GM19324 (cell line): ENCODE measurements around the gene SPON2.
A peak's percentile ranks its signal among the peaks of the same experiment; 100 is the strongest.

Experiments
- ATAC-seq: cut with Tn5 transposase; IDR thresholded peaks from one replicate; pipeline ENCODE4 v1.9.1; 2021; ENCODE audit warnings: mild to moderate bottlenecking, moderate library complexity; ENCODE audit not compliant: unreplicated experiment, low FRiP score

Gene SPON2

DNA sequence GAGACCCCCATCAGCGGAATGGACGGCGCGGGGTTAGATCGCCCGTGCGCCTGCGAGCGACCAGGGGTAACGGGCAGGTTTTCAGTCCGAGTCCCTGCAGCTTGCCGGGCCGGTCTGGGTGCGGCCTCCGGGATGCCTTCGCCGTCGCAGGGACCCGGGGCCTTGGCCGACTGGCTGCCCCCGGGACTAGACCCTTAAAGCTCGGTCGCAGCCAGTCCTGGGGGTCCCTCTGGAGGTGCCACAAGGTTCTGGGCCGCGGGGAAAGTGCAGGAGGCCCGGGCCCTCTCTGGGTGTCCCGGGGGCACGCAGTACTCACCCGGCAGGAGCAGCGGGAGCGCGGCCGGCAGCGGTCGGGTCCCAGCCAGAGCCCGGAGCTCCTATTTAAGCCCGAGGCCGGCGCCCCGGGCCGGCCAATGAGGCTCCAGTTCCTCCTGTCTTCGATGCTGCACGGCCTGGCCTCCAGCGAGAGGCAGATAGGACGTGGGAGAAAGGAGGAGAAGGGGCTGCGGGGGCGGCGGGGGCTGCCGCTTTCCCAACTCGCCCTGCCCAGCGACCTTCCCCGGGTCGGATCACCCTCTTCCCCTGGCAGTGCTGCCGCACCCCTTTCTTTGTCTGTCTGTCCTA is at the start of gene SPON2:
Gene SPON2 (minus strand): TSS at position 356 of the 624 bp plus-strand sequence.
- no peak for ATAC-seq

DNA sequence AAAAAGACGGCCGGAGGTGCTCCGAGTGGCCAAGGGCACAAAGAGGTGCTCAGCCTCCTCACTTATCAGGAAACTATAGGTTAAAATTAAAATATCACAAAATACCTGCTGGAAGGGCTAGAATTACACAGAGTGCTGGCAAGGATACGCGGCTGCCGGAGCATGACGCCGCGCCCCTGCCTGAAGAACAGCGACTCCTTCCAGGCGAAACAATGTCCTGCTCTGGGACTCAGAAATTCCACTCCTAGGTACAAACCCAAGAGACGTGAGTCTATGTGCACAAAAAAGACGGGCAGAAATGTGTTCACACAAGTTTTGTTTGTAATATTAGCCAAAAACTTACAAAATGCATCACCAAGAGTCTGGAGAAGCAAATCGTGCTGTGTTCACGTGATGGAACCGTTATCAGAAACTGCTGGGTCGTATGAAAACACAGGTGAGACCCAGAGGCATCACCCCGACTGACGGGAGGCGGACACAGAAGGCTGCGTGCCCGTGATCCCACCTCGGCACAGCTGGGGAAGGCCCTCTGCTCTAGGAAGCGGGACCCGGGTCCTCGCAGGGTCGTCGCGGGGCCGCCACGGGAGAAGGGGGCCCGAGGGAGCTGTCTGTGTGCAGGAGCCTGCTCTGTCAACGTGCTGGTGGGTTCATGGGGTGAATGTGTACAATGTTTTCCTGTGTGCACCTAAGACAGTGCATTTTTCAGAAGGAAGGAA is 48.9 kb upstream of the SPON2 start:
- ATAC-seq = no peak

DNA sequence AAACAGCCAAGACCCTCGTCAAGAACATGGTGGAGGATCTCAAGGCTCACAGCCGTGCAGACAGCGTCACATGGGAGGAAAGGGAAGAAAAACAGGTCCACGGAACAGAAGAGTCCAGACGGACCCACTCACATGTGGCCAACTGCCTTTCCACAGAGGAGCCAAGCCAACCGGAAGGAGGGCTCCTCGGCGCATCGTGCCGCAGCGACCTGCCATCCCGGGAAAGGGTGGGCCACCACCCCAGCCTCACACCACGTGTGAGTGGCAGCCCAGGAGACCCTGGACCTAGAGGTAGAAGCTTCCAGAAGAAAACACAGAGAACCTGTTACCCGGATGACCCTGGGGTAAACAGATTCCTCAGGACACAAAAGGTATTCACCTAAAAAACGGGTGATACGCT is 48.2 kb upstream of the SPON2 start:
- no peak for ATAC-seq

DNA sequence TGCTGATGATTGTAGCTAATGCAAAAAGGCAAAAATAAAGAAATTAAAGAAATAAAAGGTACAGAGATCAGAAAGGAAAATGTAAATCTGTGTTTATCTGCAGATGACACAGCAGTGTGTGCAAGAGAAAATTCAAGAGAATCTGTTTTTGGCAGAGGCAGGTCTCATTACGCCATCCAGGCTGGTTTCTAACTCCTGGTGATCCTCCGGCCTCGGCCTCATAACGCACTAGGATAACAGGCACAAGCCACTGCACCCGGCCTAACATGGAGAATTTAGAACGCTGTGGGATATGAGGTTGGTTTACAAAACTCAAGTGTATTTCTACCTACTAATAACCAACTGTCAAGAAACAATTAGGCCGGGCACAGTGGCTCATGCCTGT is 47.2 kb upstream of the SPON2 start:
- no peak for ATAC-seq

DNA sequence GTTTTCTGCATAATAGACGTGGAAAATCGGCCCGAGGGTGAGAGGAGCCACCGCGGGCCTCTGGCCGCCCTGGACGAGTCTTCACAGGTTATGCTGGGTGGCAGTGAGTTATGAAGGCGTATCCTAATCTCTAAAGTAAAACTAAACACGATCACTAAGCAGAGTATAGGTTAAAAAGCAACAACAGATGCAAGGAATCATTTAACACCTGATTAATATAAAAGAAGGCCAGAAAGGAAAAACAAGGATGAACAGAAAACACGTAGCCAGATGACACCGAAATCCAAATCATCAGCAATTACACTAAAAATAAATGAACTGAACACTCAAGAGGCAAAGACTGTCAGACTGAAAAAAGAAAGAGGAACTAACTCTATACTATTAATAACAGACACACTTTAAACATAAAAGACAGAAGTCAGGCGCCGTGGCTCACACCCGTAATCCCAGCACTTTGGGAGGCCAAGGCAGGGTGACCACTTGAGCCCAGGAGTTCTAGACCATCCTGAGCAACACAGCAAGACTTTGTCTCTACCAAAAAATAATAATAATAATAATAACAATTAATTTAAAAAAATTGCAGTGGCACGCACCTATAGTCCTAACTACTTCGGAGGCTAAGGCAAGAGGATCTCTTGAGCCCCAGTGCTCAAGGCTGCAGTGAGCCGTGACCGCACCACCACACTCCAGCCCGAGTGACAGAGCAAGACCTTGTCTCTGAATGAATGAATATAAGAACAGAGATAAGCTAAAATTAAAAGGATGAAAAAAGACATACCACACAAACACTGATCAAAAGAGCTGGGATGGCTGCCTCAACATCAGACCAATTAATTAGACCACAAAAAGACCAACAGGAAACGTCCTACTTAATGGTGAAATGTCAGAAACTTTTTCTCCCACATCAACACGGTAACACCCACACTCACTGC is 46.5 kb upstream of the SPON2 start:
- ATAC-seq = peak; percentile 64

DNA sequence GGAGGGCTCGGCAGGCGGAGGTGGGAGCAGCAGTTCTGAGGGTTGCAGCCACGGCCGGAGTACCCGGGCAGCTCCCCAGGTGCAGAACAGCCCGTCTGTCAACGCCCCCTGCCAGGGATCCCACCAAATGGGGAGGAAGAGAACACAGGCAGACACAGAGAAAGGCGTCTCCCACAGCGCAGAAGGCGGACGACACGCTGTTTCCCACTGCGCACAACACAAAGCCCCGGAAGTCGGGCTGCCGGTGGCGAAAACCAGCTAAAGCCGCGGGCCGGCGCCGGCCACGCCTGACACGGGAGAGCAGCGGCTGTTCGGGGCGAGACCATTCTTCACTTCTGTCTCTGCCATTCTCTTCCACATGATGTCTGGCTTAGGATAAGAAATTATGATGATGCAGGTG is 45.0 kb upstream of the SPON2 start:
- no peak for ATAC-seq

DNA sequence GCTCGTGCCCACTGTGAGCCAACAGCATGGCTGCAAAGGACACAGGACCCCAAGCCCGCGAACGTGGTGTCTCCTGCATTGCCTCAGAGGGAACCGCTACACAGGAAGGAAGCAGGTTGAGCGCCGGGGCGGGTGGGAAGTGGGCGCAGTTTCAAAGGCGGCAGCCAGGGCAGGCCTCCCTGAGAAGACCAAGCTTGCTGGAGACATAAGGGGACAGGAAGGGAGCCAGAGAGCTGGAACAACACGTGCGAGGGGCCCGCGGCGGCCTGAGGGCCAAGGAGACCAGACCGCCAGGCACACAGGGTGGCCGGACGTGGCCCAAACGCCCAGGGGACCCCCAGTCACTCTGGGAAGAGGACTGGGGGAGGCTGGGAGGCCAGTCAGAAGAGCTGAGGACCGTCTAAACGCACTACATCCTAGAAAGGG is 44.5 kb upstream of the SPON2 start:
- no peak for ATAC-seq

DNA sequence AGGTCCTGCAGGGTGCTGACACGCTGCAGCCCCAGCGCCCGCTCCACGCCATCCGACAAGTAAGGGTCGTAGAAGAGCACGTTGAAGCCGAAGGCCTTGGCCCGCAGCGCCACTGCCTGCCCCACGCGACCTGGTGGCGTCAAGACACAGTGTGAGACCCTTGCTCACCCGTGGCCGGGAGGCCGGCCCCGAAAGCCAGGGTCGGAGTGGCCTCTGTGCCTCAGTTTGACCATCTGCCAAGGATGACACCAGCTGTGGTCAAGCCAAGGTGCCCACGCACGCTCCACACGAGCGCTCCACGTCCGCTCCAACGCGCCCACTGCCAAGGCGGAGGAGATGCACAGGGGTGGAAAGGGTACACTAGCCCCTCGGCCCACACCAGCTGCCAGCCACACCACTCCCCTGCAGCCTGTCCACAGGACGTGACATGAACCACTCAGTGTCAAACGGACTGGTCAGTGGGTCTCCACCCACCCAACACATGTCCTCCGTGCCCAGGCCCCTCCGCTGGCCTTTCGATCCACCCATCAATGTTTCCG is 43.8 kb upstream of the SPON2 start:
- no peak for ATAC-seq

DNA sequence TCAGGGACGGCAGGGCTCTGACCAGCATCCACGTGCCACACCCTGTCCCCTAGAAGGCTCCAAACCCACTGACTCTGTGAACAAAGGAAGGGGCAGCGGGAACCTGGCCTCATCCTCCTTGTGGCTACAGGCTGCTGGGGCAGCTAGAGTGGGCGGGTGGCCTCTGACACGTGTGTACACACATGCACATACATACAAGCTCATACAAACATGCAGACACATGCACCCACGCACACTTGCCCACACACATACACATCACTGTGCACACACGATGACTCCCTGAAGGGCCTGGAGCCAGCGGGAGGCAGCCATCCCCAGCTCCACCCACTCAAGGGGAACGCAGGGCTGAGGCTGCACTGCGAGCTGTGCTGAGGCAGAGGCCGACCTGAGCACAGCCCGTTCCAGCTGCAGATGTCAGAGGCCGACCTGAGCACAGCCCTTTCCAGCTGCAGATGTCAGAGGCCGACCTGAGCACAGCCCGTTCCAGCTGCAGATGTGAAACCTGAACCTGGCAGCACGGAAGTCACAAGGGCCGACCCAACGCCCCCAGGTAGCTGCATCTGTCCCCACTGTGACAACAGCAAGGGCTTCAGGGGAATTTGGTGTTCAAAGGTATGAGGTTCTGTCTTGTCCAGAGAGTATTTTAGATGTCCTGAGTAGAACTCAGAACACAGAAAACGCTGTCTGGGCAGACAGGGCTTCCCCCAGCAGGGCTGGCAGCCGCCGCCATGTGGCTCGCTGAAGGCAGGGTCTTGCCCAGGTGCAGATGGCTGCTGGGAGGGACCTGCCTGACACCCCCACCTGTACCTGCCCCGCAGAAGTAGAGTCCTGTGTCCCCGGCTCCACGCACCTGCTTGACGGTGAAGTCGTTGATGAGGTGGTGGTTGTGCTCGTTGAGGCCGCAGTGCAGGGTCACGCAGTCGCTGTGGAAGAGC is 43.0 kb upstream of the SPON2 start:
- peak; percentile 60 for ATAC-seq

DNA sequence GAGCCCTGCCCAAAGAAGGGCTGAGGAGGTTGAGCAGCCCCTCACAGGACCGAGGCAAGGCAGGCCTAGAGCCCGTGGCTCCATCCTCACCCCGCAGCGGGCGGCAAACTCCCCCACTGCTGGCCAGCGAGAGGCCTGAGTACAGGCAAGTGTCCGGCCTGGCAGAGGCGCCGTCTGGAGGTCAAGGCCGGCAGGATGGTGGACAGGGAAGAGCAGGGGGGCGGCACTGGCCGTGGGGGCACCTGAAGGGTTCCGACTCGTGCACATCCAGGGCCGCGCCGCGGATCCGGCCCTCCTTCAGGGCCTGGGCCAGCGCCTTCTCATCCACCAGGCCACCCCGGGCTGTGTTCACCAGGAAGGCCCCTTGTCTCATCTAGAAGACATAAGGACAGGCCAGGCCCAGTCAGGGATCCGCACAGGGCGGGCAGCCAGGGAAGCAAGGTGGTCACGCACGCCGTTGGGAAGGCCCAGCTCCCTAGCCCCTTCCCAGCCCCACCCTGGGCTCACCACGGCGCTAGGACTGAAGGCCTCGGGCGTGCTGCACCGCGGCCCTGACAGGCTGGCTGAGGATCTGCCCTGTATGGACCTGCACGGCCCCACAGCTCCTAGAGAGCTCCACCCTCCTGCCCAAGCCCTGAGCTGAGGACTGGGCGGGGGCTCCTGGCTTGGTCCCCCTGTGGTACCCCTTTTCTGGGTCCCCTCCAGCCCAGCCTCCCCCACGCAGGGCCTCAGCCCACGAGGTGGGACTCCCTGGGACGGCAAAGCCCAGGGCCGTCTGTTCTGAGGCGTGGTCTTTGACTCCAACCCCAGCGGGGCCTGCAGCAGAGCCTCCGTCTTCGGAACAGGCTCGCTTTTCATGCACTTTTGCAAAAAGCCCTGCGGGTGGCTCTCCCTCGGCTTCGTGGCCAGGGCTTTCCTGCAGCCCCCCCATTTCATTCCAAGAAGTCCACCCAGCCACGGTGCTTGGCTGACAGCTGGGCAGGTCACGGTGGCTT is 42.0 kb upstream of the SPON2 start:
- ATAC-seq = no peak

DNA sequence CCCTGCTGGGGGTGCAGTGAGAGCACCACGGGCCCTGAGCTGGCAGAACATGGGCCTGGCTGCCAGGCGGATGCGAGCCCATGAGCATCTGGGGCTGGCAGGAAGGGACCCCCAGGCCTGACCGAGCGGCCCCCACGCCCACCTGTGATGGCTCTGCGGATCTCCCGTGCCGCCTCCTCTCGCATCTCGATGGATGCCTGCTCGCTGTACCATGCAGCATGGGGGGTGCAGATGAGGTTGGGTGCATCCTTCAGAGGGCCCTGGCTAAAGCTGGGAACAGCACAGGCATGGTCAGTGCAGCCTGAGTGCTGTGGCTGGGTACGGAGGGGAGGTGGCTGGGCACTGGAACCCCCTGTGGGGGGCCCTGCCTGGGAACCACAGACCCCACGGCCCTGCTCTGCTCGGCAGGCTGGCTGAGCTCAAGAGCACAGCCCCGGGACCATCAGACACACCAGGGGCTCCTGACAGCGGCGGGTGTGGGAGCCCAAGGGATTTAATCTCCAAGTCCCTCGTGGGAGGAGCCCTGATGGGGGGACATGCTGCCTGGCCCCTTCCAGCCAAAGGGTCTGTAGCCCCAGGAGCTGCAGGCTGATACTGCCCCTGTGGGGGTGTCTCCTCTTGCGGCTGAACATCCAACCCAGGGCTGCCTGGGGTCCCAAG is 41.1 kb upstream of the SPON2 start:
- no peak for ATAC-seq

DNA sequence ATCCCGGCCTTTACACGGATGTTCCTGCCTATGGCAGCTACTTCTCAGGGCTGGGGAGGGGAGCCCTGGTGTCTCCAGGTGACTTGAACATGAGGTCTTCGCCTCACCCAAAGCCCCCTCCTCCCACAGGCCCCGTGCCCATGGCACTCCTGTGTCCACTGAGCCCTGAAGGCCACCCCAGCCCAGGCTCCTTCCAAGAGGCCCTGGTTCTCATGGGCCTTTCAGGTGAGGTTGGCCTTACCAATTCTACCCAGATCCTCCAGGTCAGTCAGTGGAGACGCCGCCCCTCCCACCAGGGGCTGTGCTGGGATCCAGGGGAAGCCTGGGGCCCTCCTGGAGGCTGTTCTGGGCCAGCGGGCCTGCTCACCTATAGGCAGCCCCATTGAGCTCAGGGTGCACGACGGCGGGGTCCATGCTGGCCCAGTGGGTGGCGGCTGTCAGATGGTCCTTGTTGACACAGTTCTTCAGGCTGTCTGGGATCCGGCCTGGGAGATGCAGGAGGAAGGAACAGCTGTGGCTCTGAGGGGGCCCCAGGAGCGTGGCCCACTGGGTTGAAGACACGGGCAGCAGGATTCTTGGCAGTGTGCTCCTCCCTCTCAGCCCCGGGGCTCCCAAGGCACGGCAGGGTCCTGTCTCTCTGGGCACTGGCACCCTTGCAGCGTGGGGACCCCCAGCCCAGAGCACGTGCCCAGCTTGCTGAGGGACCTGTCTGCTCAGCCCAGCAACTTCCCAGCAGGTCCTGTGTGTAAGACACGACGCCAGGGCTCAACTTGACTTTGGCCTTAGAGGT is 40.4 kb upstream of the SPON2 start:
- no peak for ATAC-seq

DNA sequence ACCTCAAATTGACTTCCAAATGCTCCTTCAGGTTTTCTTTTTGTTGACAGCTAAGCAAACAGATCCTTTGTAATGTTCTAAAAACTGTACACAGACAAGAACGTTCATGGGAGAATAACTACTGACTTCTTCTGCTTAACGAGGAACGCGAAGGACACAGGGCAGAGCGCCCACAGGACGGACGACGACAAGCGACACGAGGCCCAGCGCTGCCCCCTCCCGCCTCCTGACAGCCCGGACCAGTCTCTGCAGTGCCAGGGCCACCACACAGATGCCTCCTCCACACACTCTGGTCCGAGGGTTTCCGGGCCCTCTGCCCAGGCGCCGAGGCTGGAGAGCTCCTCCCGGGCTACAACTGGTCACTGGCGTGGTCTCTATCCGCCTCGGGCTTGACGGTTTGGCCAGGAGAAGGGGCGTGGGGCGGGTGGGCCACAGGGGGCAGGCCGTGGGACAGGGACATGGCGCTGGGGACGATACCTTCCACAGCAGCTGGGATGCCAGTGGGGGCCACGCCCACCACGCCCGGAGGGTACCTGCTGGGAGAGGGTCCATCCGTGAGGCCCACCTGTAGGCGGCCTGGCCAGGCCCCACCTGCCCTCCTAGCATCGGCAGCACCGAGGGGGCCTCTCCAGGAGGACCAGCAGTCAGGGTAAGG is 39.6 kb upstream of the SPON2 start:
- no peak for ATAC-seq

DNA sequence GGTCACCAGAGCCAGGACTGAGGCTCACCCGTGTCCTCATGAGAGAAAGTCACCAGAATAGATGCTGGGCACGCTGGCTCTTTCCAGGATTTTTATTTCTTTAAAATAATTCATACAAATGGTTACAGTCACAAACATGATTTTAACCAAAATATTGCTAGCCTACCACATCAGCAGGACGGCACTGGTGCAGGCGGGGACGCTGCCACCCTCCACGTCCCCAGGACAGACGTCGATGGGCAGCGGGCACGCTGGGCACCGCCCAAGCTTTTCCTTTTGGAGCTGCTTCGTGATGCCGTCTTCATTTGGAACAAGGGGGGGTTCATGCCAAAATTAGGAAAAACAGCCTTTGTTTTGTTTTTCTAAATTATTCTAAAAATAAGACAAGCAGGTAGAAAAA is 39.0 kb upstream of the SPON2 start:
- ATAC-seq = no peak

DNA sequence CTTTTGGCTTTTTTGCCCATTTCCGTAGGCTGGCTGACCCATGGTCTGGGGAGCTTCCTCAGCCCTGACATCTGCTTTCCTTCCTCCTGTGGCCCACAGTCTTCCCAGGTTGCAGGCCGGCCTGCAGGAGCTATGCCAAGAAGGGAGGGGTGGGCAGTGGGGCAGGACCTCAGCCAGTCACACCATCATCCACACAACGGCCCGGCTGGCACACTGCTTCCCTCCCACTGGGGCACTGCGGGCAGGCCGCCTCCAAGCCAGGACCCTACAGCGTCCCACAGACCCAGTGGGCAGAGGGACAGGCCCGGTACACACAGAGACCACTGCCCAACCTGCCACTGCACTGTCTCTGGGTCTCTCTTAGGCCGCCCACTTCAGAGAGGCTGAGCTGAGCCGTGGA is 38.6 kb upstream of the SPON2 start:
- ATAC-seq = no peak

DNA sequence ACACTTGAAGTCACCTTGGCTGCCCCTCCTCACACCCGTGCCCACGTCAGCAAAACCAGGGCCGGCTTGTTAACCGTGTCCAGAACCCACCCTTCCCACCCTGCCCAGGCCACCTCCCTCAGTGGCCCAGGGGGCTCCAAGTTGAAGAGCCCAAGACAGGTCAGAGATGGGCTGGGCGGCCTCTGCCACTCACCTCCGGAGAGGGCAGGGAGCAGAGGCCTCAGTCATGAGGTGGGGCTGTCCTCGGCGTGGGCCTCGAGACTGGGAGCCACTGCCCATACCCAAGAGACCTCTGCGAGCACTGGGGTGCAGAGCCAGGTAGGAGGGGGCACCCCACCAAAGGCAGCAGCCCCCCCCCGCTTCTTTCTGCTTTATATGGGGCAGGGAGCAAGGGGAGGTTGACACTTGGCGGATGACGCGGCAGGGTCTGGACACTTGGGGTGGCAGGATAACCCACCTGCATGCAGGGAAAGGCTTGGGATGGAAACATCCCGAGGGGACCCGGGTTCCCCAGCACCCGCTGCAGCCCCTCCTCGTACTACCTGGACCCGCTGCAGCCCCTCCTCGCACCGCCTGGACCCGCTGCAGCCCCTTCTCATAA is 38.0 kb upstream of the SPON2 start:
- no peak for ATAC-seq

DNA sequence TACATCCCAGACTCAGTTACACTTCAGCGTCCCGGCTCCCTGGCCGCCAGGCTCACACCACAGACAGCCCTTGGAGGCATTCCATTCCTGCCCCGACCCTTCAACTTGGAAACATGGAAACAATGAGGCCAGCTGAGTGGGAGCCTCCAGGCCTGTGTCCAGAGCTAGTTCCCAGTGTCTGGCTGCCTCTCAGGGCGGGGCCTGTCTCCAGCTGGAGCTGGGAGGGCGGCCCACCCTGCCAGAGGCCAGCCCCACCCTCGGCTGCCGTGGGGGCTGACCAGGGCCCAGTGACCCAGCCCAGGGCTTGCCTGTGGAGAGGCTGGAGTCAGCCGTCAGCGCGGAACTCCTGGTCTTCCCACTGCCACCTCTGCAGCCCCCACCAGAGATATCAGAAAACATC is 37.4 kb upstream of the SPON2 start:
- no peak for ATAC-seq
